ENCODE results near the gene OS9.
"Not testable (repeated sequence)": the region's sequence is repeated elsewhere in the genome, so short reads cannot be mapped to it uniquely, and the experiment has no call there.

The OS9 gene

GRCh38 chr12:57658890-57659289 lies 35.0 kb upstream of the OS9 start:
- H3K4me3 ChIP-seq (ENCODE audit: low read depth, low read length): no peak overlapping the region

GRCh38 chr12:57661376-57661775 lies 32.6 kb upstream of the OS9 start:
- TF ChIP-seq, protein P1, sequence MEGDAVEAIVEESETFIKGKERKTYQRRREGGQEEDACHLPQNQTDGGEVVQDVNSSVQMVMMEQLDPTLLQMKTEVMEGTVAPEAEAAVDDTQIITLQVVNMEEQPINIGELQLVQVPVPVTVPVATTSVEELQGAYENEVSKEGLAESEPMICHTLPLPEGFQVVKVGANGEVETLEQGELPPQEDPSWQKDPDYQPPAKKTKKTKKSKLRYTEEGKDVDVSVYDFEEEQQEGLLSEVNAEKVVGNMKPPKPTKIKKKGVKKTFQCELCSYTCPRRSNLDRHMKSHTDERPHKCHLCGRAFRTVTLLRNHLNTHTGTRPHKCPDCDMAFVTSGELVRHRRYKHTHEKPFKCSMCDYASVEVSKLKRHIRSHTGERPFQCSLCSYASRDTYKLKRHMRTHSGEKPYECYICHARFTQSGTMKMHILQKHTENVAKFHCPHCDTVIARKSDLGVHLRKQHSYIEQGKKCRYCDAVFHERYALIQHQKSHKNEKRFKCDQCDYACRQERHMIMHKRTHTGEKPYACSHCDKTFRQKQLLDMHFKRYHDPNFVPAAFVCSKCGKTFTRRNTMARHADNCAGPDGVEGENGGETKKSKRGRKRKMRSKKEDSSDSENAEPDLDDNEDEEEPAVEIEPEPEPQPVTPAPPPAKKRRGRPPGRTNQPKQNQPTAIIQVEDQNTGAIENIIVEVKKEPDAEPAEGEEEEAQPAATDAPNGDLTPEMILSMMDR (IDR thresholded peaks at IDR 0.05; ENCODE audit: low read depth, low read length, missing control alignments): no peak
- in situ Hi-C loops (cut with HindIII; ENCODE audit: low sequenced_read_pairs): no loop called here
- H3K4me3 ChIP-seq (ENCODE audit: low read depth, low read length): no peak overlapping the region
- no peak for DNase-seq (ENCODE audit: low read depth)

More at GRCh38 chr12:57658890-57659289, 35.0 kb upstream of the OS9 start:
- in situ Hi-C loops (cut with HindIII; ENCODE audit: low sequenced_read_pairs): no loop called here
- TF ChIP-seq, protein P1 (IDR thresholded peaks at IDR 0.05; ENCODE audit: low read depth, low read length, missing control alignments): no peak
- no peak for DNase-seq (ENCODE audit: low read depth)

DNA sequence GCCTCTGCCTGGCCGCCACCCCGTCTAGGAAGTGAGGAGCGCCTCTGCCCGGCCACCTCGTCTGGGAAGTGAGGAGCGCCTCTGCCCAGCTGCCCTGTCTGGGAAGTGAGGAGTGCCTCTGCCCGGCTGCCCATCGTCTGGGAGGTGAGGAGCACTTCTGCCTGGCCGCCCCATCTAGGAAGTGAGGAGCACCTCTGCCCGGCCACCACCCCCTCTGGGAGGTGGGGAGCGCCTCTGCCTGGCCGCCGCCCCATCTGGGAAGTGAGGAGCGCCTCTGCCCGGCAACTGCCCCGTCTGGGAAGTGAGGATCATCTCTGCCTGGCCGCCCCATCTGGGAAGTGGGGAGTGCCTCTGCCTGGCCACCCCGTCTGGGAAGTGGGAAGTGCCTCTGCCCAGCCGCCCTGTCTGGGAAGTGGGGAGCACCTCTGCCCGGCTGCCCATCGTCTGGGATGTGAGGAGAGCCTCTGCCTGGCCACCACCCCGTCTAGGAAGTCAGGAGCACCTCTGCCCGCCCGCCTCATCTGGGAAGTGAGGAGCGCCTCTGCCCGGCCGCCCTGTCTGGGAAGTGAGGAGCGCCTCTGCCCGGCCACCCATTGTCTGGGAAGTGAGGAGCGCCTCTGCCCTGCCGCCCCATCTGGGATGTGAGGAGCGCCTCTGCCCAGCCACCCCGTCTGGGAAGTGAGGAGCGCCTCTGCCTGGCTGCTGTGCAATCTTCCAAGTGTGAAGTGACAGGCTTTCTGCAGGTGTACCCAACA lies 28.7 kb upstream of the OS9 start:
- H3K4me3 ChIP-seq (ENCODE audit: low read depth, low read length); DNase-seq (ENCODE audit: low read depth); in situ Hi-C loops (cut with HindIII; ENCODE audit: low sequenced_read_pairs): not testable (repeated sequence)

GRCh38 chr12:57666897-57667296 lies 27.0 kb upstream of the OS9 start:
- DNase-seq (ENCODE audit: low read depth): no peak
- TF ChIP-seq, protein P1 (IDR thresholded peaks at IDR 0.05; ENCODE audit: low read depth, low read length, missing control alignments): no peak
- no peak overlapping the region for H3K4me3 ChIP-seq (ENCODE audit: low read depth, low read length)
- in situ Hi-C loops (cut with HindIII; ENCODE audit: low sequenced_read_pairs): no loop called here

DNA sequence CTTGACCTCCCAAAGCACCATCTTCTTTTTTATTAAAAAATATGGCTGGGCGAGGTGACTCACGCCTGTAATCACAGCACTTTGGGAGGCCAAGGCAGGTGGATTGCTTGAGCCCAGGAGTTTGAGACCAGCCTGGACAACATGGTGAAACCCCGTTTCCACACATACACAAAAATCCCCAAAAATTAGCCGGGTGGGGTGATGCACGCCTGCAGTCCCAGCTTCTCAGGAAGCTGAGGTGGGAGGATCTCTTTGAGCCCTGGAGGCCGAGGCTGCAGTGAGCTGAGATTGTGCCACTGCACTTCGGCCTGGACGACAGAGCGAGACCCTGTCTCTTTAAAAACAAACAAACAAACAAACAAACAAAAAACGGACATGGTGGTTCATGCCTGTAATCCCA lies 24.2 kb upstream of the OS9 start:
- DNase-seq (ENCODE audit: low read depth); in situ Hi-C loops (cut with HindIII; ENCODE audit: low sequenced_read_pairs); H3K4me3 ChIP-seq (ENCODE audit: low read depth, low read length): not testable (repeated sequence)

DNA sequence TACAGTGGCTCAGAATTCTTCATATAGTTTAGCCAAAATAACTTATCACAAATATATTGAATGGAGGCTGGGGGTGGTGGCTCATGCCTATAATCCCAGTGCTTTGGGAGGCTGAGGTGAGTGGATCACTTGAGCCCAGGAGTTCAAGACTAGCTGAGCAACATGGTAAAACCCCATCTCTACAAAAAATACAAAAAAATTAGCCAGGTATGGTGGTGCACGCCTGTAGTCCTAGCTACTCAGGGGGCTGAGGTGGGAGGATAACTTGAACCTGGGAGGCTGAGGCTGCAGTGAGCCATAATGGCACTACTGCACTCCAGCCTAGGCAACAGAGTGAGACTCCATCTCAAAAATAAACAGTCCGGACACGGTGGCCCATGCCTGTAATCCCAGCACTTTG lies 22.1 kb upstream of the OS9 start:
- DNase-seq (ENCODE audit: low read depth); H3K4me3 ChIP-seq (ENCODE audit: low read depth, low read length); in situ Hi-C loops (cut with HindIII; ENCODE audit: low sequenced_read_pairs): not testable (repeated sequence)

DNA sequence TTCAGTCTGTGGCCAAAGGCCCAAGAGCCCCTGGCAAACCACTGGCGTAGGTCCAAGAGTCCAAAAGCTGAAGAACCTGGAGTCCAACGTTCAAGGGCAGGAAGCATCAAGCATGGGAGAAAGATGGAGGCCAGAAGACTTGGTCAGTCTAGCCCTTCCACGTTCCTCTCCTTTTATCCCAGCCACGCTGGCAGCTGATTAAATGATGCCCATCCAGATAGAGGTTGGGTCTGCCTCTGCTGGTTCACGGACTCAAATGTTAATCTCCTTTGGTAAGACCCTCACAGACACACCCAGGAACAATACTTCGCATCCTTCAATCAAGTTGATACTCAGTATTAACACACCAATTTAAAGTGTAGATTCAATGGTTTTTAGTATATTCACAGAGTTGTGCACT lies 21.1 kb upstream of the OS9 start:
- DNase-seq (ENCODE audit: low read depth): no peak
- TF ChIP-seq, protein P1 (IDR thresholded peaks at IDR 0.05; ENCODE audit: low read depth, low read length, missing control alignments): no peak
- no peak overlapping the region for H3K4me3 ChIP-seq (ENCODE audit: low read depth, low read length)
- in situ Hi-C loops (cut with HindIII; ENCODE audit: low sequenced_read_pairs): no loop called here

- DNase-seq (ENCODE audit: low read depth): no peak
- TF ChIP-seq, protein P1 (IDR thresholded peaks at IDR 0.05; ENCODE audit: low read depth, low read length, missing control alignments): no peak
- in situ Hi-C loops (cut with HindIII; ENCODE audit: low sequenced_read_pairs): no loop called here
- no peak overlapping the region for H3K4me3 ChIP-seq (ENCODE audit: low read depth, low read length)
Measured at GRCh38 chr12:57674691-57675090, 19.2 kb upstream of the OS9 start.

DNA sequence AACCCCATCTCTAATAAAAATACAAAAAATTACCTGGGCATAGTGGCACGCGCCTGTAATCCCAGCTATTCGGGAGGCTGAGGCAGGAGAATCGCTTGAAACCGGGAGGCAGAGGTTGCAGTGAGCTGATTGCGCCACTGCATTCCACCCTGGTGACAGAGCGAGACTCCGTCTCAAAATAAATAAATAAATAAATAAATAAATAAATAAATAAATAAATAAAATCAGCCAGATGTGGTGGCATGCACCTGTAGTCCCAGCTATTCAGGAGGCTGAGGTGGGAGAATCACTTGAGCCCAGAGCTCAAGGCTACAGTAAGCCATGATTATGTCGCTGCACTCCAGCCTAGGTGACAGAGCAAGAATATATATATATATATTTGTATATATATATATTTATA lies 16.0 kb upstream of the OS9 start:
- DNase-seq (ENCODE audit: low read depth); H3K4me3 ChIP-seq (ENCODE audit: low read depth, low read length); in situ Hi-C loops (cut with HindIII; ENCODE audit: low sequenced_read_pairs): not testable (repeated sequence)
